Measurements from ENCODE around the gene ZSCAN23. TPM values are rescaled to one million over a fixed set of nuclear protein-coding genes. Genes with fewer than 3 reads are reported as not detected.

The ZSCAN23 gene
- total RNA-seq, 4 donors from 2014 or later = 0.25 to 0.62 TPM; not detected in 2

DNA sequence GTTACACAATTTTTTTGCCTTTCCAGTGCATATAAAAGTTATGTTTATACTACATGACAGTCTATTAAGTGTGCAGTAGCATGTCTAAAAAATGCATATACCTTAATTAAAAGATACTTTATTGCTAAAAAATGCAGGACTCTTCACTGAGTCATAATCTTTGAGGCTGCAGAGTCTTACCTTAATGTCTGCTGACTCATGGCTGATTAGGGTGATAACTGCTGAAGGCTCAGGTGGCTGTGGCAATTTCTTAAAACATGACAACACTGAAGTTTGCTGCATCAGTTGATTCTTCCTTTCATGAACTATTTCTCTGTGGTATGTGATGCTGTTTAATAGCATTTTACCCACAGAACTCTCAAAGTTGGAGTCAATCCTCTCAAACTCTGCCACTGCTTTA is 19.1 kb downstream of the ZSCAN23 start:
- Histone ChIP-seq H3K9me3 (no peaks in the 10 kb centered on the region), H3K4me3 (no peak overlapping the region), H3K4me1 (no peaks in the 10 kb centered on the region), H3K36me3 (no peaks in the 10 kb centered on the region), H3K27ac (no peak overlapping the region), H3K27me3 (no peaks in the 10 kb centered on the region)
- ATAC-seq (no peak), DNase-seq (no peak)
- intact Hi-C loops (cut with DNase I; ENCODE audit: low total_unique reads) (no loop called here), in situ Hi-C loops (cut with MboI; ENCODE audit: low sequenced_read_pairs in 4 of 4) (no loop called here)
- TF ChIP-seq POLR2A (IDR thresholded peaks at IDR 0.05) = no peak
- TF ChIP-seq, protein P1, sequence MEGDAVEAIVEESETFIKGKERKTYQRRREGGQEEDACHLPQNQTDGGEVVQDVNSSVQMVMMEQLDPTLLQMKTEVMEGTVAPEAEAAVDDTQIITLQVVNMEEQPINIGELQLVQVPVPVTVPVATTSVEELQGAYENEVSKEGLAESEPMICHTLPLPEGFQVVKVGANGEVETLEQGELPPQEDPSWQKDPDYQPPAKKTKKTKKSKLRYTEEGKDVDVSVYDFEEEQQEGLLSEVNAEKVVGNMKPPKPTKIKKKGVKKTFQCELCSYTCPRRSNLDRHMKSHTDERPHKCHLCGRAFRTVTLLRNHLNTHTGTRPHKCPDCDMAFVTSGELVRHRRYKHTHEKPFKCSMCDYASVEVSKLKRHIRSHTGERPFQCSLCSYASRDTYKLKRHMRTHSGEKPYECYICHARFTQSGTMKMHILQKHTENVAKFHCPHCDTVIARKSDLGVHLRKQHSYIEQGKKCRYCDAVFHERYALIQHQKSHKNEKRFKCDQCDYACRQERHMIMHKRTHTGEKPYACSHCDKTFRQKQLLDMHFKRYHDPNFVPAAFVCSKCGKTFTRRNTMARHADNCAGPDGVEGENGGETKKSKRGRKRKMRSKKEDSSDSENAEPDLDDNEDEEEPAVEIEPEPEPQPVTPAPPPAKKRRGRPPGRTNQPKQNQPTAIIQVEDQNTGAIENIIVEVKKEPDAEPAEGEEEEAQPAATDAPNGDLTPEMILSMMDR (IDR thresholded peaks at IDR 0.05 in 4 of 5, conservative IDR thresholded peaks at IDR 0.05 in 1 of 5) = no peak

DNA sequence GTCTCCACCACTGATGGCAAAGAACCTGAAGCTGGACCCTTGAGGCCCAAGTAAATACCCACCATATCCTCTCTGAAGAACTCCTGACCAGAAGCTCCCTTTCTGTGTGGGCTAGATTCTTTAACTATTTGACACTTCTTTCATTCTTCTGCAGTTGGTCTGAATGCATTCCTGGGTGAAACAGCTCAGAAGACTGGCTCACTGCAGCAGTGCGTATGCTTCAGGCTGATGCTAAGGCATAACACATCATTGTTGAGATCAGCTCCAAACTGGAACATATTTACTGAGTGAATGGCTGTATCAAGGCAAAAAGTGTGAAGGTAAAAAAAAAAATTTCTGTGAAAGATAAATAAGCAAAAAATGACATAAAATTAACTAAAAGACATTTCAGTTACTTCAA is 19.7 kb downstream of the ZSCAN23 start:
- DNase-seq (no peak), ATAC-seq (no peak)
- no peaks in the 10 kb centered on the region for H3K36me3 ChIP-seq
- no peaks in the 10 kb centered on the region for H3K4me1 ChIP-seq
- no peak overlapping the region for H3K27ac ChIP-seq
- H3K27me3 ChIP-seq = no peaks in the 10 kb centered on the region
- TF ChIP-seq POLR2A (IDR thresholded peaks at IDR 0.05) = no peak
- TF ChIP-seq, protein P1 (IDR thresholded peaks at IDR 0.05 in 4 of 5, conservative IDR thresholded peaks at IDR 0.05 in 1 of 5) = no peak
- no peaks in the 10 kb centered on the region for H3K9me3 ChIP-seq
- intact Hi-C loops (cut with DNase I; ENCODE audit: low total_unique reads) (no loop called here), in situ Hi-C loops (cut with MboI; ENCODE audit: low sequenced_read_pairs in 4 of 4) (no loop called here)
- no peak overlapping the region for H3K4me3 ChIP-seq

DNA sequence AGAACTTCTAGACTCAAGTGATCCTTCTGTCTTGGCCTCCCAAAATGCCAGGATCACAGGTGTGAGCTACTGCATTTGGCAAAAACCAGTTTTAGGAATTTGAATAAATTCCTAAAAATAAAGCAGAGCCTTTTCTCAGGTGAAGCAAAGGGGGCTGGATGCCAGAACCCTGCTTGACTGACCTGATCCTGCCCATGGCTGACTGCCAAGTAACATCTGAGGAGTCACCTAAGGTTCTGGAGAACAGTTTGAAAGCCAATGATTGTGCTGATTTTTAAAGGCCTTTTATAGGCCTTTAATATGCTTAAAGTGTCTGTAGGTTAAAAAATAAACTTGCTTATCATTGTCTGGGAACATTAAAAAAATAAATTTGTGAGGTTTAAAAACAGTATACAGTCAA is 29.6 kb downstream of the ZSCAN23 start:
- H3K27me3 ChIP-seq = no peaks in the 10 kb centered on the region
- no peaks in the 10 kb centered on the region for H3K4me1 ChIP-seq
- no peak overlapping the region for H3K27ac ChIP-seq
- no peak for TF ChIP-seq POLR2A (IDR thresholded peaks at IDR 0.05)
- TF ChIP-seq, protein P1 (IDR thresholded peaks at IDR 0.05 in 4 of 5, conservative IDR thresholded peaks at IDR 0.05 in 1 of 5) = no peak
- in situ Hi-C loops (cut with MboI; ENCODE audit: low sequenced_read_pairs in 4 of 4) (no loop called here), intact Hi-C loops (cut with DNase I; ENCODE audit: low total_unique reads) (no loop called here)
- no peak for DNase-seq
- H3K9me3 ChIP-seq = no peaks in the 10 kb centered on the region
- no peak for ATAC-seq
- no peak overlapping the region for H3K4me3 ChIP-seq
- H3K36me3 ChIP-seq = no peaks in the 10 kb centered on the region

DNA sequence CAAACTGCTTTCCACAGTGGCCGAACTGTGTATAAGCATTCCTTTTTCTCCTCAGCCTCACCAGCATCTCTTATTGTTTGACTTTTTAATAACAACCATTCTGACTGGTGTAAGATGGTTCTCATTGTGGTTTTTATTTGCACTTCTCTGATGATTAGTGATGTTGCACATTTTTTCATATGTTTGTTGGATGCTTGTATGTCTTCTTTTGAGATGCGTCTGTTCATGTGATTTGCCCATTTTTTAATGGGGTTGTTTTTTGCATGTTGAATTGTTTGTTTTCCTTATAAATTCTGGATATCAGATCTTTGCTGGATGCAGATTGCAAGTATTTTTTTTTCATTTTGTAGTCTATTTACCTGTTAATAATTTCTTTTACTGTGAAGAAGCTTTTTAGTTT is 32.5 kb downstream of the ZSCAN23 start:
- ATAC-seq (no peak), DNase-seq (no peak)
- no peak overlapping the region for H3K4me3 ChIP-seq
- H3K27me3 ChIP-seq = no peaks in the 10 kb centered on the region
- no peaks in the 10 kb centered on the region for H3K36me3 ChIP-seq
- intact Hi-C loops (cut with DNase I; ENCODE audit: low total_unique reads) = no loop called here
- TF ChIP-seq, protein P1 (IDR thresholded peaks at IDR 0.05 in 4 of 5, conservative IDR thresholded peaks at IDR 0.05 in 1 of 5) = no peak
- no peak for TF ChIP-seq POLR2A (IDR thresholded peaks at IDR 0.05)
- no peaks in the 10 kb centered on the region for H3K4me1 ChIP-seq
- in situ Hi-C loops (cut with MboI; ENCODE audit: low sequenced_read_pairs in 4 of 4) = no loop called here
- no peak overlapping the region for H3K27ac ChIP-seq
- H3K9me3 ChIP-seq = no peaks in the 10 kb centered on the region

DNA sequence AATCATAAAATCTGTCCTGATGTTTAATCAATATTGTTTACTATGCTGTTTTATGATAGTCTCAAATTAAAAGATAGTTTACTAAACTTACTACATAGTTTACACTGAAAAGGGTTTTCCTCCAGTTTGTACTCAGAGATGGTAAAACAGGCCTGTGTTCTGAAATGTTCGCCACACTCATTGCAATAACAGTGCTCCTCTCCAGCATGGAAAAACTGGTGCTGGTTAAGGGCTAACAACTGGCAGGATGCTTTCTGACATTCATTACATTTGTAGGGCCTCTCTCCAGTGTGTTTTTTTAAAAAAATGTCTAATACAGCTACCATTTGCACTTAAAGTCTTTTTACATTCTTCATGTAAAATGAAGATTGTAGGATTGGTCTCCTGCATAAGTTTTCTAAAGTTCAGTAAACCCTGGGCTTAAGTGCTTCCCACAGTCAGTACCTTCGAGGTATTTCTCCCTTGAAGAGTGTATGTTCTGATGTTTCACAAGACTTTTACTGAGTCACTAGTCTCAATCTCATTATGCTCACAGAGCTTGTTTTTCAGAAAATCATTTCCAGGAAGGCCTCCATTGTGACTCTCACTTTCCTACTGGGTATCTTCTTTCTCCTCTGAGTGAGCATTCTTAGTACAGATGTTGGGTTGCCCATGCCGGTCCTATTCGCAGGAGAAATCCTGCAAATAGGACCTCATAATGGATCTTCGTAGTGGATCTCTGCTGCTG is 35.1 kb downstream of the ZSCAN23 start:
- H3K36me3 ChIP-seq = no peaks in the 10 kb centered on the region
- no peak overlapping the region for H3K27ac ChIP-seq
- in situ Hi-C loops (cut with MboI; ENCODE audit: low sequenced_read_pairs in 4 of 4) = no loop called here
- ATAC-seq = no peak
- no peaks in the 10 kb centered on the region for H3K27me3 ChIP-seq
- H3K9me3 ChIP-seq = no peaks in the 10 kb centered on the region
- H3K4me1 ChIP-seq = no peaks in the 10 kb centered on the region
- intact Hi-C loops (cut with DNase I; ENCODE audit: low total_unique reads) = no loop called here
- no peak for DNase-seq
- no peak overlapping the region for H3K4me3 ChIP-seq
- TF ChIP-seq, protein P1 (IDR thresholded peaks at IDR 0.05 in 4 of 5, conservative IDR thresholded peaks at IDR 0.05 in 1 of 5) = no peak
- no peak for TF ChIP-seq POLR2A (IDR thresholded peaks at IDR 0.05)

Measured in gastrocnemius medialis (tissue), 4 donors.